ENCODE data around the gene TEX19.

TEX19 gene

GRCh38 chr17:82321947-82322466 lies 37.0 kb upstream of the TEX19 start:
- no peak for DNase-seq (ENCODE audit: low read depth in 2 of 2)

- DNase-seq (ENCODE audit: low read depth in 2 of 2): no peak
Observed at GRCh38 chr17:82322526-82323453, 36.3 kb upstream of the TEX19 start.

GRCh38 chr17:82323514-82324234 lies 35.4 kb upstream of the TEX19 start:
- no peak for DNase-seq (ENCODE audit: low read depth in 2 of 2)

GRCh38 chr17:82324566-82325285 lies 34.3 kb upstream of the TEX19 start:
- no peak for DNase-seq (ENCODE audit: low read depth in 2 of 2)

- DNase-seq (ENCODE audit: low read depth in 2 of 2): no peak
Observed at GRCh38 chr17:82325286-82326180, 33.5 kb upstream of the TEX19 start.

- no peak for DNase-seq (ENCODE audit: low read depth in 2 of 2)
Observed at GRCh38 chr17:82327289-82327688, 31.8 kb upstream of the TEX19 start.

DNA sequence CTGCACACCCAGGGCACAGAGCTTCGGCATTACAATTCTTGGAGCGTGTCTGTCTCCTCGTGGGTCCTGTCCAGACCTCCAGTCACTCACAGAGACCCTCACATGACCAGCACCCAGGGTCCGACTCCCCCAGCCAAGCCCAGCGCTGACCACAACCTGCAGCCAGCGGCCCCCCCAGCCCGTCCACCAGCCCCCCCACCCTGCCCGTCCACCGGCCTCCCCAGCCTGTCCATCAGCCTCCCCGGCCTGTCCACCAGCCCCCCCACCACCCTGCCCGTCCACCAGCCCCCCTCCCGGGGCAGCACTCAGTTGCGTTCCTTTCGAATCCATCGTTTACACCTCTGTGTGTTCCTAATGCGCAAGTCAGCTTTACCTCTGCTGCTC lies 31.3 kb upstream of the TEX19 start:
- no peak for DNase-seq (ENCODE audit: low read depth in 2 of 2)

- DNase-seq (ENCODE audit: low read depth in 2 of 2): no peak
Observed at GRCh38 chr17:82328141-82328993, 30.7 kb upstream of the TEX19 start.

DNA sequence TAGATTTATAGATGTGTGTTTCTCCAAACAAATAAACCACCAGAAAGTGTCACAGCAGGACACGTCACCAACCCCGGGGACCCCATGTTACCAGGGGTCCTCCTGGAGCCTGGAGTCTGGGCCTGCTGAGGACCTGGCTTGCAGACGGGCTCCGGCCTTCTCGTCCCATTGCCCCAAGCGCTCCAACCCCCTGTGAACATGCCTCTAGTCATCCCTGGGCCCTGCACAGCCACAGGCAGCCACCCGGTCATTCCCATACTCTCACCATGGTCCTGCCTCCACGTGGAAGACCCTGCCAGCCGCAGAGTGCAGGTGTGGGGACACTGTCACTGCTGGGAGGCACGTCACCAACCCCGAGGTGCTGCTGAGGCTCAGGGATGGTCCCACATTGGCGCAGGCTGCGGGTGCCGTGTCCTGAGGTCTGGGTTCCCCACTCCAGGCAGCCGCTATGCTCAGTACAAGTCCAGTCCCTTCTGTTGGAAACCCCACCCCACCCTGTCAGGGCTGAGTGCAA lies 30.0 kb upstream of the TEX19 start:
- DNase-seq (ENCODE audit: low read depth in 2 of 2): no peak

GRCh38 chr17:82329683-82330321 lies 29.2 kb upstream of the TEX19 start:
- DNase-seq (ENCODE audit: low read depth in 2 of 2): no peak

- no peak for DNase-seq (ENCODE audit: low read depth in 2 of 2)
Observed at GRCh38 chr17:82330322-82331239, 28.5 kb upstream of the TEX19 start.

GRCh38 chr17:82331345-82331939 lies 27.6 kb upstream of the TEX19 start:
- DNase-seq (ENCODE audit: low read depth in 2 of 2): no peak

DNA sequence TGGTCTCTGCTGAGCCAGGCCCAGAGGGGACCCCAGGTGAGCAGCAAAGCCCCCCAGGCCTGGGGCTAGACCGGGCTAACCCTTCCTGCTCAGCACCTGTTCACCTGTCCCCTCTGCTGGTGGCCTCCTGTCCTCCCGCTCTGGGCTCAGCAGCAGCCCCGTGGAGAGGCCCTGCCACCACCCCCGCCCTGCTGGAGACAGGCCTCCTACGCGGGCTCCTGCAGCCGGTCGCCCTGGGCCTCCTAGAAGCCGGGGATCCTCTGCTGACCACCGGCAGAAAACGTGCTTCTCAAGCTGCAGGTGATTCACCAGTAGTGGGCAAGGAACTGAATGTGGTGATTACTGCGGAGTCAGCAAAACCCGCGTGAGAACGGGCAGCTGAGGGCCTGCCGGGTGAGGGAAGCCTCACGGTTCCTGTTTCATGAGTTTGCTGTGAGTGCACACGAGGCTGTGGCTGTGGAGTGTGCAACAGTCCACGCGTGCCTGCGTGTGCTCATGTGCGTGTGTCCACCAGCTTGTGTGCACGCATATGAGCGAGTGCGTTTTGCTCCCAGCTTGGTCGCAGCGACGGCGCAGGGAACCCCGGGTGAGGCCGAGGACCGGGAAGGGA lies 26.3 kb upstream of the TEX19 start:
- no peak for DNase-seq (ENCODE audit: low read depth in 2 of 2)

DNA sequence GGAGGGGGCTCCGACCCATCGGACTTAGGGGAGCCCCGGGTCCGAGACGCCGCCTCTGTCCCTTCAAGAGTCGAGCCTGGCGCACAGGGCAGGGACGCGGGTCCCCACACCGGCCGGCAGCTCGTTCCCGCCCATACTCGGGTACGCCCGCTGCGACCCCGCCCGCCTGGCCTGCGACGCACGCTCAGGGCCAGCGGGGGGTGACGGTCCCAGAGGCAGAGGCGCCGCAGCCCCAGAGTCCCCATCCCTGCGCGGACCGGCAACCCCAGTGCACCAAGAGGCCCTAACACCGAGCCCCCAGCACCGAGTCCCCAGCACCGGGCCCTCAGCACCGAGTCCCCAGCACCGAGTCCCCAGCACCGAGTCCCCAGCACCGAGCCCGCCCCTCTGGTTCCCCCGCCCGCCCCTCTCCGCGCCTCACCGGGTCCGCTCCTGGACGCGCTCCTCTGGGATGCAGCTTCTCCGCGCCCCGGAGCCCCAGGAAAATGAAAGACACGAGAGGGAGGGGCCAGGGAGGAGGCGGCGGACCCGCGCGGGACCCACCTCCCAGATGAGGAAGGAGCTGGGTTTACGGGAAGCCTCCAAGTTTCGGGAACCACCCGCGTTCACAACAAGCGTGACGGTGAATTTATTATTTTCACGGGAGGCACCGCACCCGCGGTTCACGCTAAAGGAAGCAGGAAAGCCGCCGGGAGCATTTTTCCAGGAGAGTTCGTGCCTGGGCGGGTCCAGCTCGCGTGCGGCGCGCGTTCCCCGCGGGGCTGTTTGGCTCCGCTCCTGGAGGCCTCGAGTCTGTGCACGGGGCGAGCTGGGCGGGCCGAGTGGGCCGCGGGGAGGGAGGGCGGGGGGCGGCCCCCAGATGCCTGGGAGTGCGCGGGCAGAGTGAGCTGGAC lies 25.5 kb upstream of the TEX19 start, which contains the start of gene SECTM1:
SECTM1 (minus strand) TSS at position 488 of the 893 bp plus-strand sequence. CDS start 6,526 bp downstream, outside the sequence.
- no peak for DNase-seq (ENCODE audit: low read depth in 2 of 2)

GRCh38 chr17:82334204-82334621 lies 24.8 kb upstream of the TEX19 start:
- DNase-seq (ENCODE audit: low read depth in 2 of 2): no peak

Data from stimulated activated CD8-positive, alpha-beta memory T cell treated with anti-CD3 and anti-CD28 coated beads, Interleukin-2, amount 100 ng/mL, for 1 hour (primary cell).